GM21526 (cell line): Measurements from ENCODE around the gene RBMS1.
"Not testable (repeated sequence)": the region's sequence is repeated elsewhere in the genome, so short reads cannot be mapped to it uniquely, and the experiment has no call there.

Experiments
- ATAC-seq: cut with Tn5 transposase; IDR thresholded peaks from one replicate; pipeline ENCODE4 v1.9.1; 2021; ENCODE audit warnings: moderate library complexity; ENCODE audit not compliant: unreplicated experiment, low FRiP score

RBMS1 gene

GRCh38 chr2:160367139-160367538 lies 126.5 kb downstream of the RBMS1 start:
- not testable (repeated sequence) for ATAC-seq

- ATAC-seq: no peak
Observed at GRCh38 chr2:160366474-160366873, 127.1 kb downstream of the RBMS1 start.

- ATAC-seq: no peak
Observed at GRCh38 chr2:160365716-160366367, 127.8 kb downstream of the RBMS1 start.

- ATAC-seq: no peak
Observed at GRCh38 chr2:160364364-160364763, 129.2 kb downstream of the RBMS1 start.

GRCh38 chr2:160363961-160364360 lies 129.6 kb downstream of the RBMS1 start:
- ATAC-seq: no peak

GRCh38 chr2:160363055-160363454 lies 130.6 kb downstream of the RBMS1 start:
- ATAC-seq: no peak

GRCh38 chr2:160362541-160362940 lies 131.1 kb downstream of the RBMS1 start:
- ATAC-seq: no peak

GRCh38 chr2:160362018-160362417 lies 131.6 kb downstream of the RBMS1 start:
- ATAC-seq: no peak

- no peak for ATAC-seq
Observed at GRCh38 chr2:160360089-160360757, 133.4 kb downstream of the RBMS1 start.

- no peak for ATAC-seq
Observed at GRCh38 chr2:160358046-160358445, 135.6 kb downstream of the RBMS1 start.

- ATAC-seq: no peak
Observed at GRCh38 chr2:160356485-160356884, 137.1 kb downstream of the RBMS1 start.

GRCh38 chr2:160355080-160355479 lies 138.5 kb downstream of the RBMS1 start:
- no peak for ATAC-seq

GRCh38 chr2:160354677-160355076 lies 138.9 kb downstream of the RBMS1 start:
- no peak for ATAC-seq

GRCh38 chr2:160353813-160354212 lies 139.8 kb downstream of the RBMS1 start:
- no peak for ATAC-seq

- ATAC-seq: no peak
Observed at GRCh38 chr2:160353166-160353565, 140.4 kb downstream of the RBMS1 start.

- ATAC-seq: no peak
Observed at GRCh38 chr2:160352500-160352899, 141.1 kb downstream of the RBMS1 start.

GRCh38 chr2:160351956-160352355 lies 141.7 kb downstream of the RBMS1 start:
- ATAC-seq: no peak

GRCh38 chr2:160349306-160349705 lies 144.3 kb downstream of the RBMS1 start:
- ATAC-seq: no peak

- no peak for ATAC-seq
Observed at GRCh38 chr2:160347269-160347863, 146.2 kb downstream of the RBMS1 start.

- ATAC-seq: no peak
Observed at GRCh38 chr2:160345071-160345764, 148.4 kb downstream of the RBMS1 start.

GRCh38 chr2:160343404-160343803 lies 150.2 kb downstream of the RBMS1 start:
- no peak for ATAC-seq
